NCI-H1930 (cell line): ENCODE measurements around the gene ZNF436.
A peak's percentile ranks its signal among the peaks of the same experiment; 100 is the strongest.

Experiments
- DNase-seq, 2 experiments: peaks; one replicate each; lab custom pipeline; 2025; lab: John Stamatoyannopoulos, UW

Gene ZNF436

DNA sequence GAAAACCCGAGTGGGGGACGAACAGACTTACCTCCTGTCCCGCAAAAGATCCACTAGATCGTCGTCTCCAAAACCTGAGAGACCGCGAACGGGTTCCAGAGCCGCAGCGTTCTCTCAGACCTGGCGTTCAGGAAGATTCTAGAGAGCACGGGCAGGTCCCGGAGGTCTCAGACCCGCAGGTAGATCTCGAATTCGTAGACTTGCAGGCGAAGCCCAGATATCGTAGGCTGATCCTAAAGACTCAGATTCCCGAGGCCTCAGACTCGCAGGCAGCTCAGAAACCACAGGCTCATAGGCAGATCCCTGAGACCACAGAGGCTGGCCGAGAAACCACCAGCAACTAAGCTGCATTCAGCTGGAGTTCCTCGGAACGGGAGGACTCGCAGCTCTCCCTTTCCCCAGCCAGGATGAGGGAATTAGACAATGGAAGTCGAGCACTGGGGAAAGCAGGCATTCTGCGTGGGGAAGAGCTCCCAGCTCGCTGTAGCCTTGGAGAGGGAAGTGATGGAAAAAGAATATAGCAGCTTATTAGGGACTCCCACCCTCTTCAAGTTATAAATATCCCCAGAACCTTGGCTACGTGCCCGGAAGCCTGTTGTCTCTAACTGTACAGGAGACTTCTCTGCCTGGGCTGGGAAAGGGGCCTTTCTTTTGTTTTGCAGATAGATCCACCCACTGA, at the start of gene ZNF436:
ZNF436 (minus strand) TSS at position 502 of the 679 bp plus-strand sequence. CDS start 1,831 bp downstream, outside the sequence.
- no peak for DNase-seq

DNA sequence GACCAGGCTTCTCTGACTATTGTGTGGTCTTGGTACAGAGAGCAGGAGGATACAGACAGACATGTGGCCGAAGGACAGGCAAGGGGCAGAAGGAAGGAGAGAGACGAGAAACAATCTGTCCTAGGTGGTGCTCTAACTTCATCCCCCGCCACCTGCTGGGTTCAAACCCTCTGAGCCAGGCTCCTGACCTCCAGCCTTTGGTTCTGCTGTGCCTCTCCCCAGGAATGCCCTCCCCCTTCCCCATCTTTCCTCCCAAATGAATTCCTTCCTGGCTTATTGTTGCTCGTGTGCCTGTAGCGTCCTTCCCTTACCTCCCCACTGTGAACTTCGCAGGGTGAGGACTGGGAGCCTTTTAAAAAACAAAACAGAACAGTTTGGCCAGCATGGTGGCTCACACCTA, 49.5 kb upstream of the ZNF436 start:
- DNase-seq: no peak

DNA sequence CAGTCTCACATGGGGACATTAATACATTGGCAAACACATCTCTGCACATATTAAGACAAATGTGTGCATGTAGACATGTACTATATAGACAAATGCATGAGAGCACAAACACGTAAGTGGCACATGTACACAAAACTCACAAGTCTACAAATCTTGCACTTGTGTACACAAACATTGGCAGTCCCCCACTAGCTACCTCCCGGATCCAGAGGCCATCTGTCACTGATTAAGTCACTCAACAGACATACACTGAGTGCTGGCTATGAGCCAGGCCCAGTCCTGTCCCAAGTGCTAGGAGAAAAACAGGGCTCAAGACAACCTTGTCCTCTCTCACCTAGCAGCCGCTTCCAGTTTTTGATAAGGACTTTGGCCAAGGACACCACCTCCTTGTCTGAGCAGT, 47.9 kb upstream of the ZNF436 start:
- DNase-seq: no peak

DNA sequence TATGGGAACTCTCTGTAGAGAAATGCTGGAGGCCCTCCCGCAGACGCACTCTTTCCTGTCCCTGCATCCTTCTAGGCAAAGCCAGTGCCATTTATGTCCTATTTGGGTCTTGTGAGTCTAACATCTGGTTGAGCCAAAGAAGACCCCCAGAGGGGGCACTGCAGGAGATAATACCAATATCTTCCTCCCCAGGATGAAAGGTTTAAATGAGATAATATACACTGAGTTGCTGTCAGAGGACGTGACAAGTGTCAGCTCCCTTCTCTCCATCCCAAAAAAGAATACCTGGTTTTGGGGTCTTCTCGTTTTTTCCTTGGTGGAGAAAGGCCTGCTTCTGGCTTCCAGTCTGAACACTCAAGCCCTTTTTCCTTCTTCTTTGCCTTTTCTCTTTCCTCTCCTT, 47.3 kb upstream of the ZNF436 start:
- DNase-seq: no peak

DNA sequence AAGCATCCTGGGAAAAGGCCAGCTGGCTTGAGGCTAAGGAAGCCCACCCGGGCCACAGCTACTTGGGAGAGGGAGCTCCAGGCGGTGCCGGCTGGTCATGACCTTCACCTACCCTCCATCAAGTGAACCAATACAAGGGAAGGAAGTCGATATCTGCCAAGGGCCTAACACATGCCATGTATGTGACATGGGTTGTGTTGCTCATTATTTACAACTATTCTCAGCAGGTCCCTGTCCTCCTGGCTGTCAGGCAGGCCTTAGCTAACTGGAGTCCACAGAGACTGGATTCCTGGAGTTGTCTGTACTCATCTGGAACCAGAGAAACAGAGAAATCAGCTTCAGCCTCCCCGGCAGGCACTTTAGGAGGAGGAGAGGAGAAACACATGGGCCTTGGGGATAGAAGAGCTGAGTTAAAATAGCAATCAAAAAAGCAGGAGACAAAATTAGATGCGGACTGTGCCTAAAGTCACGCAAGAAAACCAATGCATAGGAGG, 39.2 kb upstream of the ZNF436 start:
- DNase-seq: no peak

DNA sequence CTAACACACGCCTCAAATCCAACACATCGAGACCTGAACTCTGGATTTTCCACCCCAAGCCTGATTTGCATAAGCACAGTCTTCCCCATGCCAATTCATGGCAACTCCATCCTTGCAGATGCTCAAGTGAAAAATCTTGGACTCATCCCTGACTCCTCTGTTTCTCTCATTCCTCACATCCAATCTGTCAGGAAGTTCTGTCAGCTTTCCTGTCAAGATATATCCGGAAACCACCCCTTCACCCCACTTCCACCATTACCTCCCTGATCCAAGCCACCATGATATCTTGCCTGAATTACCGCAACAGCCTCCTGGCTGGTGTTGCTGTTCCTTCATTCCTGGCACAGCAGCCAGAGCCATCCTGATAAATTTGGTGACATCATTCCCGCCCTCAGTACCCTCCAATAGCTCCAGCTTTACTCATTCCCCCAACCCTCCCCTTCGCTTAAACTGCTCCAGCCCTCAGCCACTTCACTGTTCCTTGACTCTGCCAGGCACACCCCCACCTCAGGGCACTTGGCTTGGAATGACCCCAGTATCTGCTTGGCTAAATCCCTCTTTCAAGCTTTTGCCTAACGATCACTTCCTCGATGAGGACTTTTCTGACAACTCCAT, 37.5 kb upstream of the ZNF436 start:
- no peak for DNase-seq

DNA sequence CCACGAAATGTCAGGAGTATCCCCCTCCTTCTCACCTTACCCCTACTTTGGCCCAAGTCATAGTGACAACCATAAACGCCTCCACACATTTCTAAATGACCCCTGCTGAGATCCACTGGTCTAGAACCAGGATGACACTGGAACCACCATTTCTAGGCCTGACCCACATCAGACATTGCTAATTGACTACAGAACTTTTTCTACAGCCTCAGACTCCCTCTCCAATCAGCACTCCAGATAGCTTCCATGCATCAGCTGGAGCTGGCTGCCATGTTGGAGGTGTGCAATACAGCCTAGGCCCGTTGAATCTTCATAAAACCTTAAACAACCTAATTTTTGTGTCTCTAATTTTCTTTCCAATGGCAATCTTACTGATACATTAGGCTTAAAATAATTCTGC, 36.3 kb upstream of the ZNF436 start:
- no peak for DNase-seq

DNA sequence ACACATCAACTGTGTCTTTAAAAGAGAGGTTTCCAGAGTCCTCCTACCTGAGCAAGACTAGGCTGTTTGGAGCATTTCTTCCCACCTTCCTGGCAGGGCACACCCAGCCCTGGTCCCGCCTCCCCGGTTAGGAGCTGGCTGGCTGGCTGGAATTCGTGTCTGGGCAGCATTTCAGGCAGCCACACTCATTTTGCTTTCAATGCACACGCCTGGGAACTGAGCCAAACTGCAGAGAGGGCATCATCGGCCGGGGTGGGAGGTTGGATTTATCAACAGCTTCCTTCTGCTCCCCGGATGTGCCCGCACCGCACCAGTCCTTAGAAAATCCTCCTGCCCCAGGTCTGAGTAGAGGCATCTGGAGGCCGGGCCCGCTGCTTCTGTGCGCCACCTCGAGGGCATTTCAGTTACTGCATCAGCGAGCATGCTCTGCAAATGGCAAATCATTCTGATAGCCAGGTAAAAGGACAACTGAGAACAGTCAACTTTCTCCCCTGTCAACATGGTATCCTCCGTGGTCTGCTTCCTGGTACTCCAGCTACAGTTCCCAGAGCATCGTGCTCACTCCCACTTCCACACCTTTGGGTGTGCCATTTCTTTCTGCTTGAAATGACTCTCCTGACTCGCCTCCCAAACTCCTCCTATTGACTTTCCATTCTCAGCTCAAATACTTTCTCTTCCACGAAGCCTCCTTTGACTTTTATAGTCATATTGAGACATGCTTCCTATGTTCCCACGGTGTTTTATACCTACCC, 34.3 kb upstream of the ZNF436 start:
- peak; percentile 11 to 70 for DNase-seq

DNA sequence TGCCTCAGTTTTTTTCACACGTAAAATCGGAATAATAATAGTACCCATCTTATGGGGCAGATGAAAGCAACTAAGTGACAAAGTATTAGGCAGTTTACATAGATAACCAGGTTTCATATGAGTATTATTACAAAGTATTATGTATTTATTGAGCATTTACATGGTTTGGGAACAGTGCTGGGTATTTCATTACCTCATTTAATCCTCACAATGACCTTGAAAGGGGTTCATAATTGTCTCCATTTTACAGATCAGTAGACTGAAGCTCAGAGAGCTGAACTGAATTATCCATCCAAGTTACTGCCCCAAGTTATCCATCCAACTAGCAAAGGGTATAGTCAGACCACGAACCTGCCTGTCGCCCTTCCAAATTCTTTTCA, 33.7 kb upstream of the ZNF436 start:
- DNase-seq: no peak

DNA sequence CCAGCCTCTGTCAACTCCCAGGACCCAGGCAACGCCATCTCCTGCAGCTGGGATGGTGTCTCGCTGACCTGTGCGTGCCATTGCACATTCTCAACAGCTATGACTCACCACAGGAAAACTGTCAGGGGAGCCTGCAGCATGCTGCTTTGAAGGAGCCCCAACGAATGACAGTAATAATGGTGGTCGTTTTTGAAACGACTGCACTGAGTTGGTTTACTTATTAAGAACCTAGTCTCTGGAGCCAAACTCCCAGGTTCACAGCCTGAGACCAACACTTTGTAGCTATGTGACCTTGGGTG, 33.4 kb upstream of the ZNF436 start:
- DNase-seq: no peak

DNA sequence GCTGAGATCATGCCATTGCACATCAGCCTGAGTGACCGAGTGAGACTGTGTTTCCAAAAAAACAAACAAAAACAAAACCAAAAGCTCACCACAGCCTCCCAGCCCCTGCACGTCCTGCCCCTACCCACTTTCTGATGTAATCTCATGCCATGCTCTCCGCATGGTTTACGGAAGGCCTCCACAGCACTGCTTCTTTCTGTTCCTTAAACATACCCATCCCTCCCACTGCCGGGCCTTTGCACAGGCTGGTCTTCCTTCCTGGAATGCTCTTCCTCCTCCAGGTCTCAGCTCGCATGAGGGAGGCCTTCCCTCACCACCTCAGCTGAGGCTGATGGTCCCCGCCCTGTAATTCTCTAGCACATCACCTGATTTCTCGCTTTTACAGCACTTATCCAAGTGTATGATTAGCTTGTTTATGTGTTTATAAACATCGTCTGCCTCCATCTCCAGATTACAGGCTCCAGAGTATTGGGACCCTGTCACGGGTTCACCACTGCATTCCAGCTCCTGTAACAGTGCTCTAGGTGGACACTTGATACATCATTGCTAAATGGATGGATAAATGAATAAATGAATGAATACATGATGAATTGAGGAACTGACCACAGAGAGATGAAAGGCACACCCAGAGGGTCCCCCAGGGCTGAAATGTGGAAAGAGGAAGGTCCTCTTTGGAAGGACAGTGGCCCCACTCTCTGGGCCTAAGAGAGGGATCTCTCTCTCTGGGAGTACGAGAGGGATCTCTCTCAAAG, 32.8 kb upstream of the ZNF436 start:
- DNase-seq: no peak

DNA sequence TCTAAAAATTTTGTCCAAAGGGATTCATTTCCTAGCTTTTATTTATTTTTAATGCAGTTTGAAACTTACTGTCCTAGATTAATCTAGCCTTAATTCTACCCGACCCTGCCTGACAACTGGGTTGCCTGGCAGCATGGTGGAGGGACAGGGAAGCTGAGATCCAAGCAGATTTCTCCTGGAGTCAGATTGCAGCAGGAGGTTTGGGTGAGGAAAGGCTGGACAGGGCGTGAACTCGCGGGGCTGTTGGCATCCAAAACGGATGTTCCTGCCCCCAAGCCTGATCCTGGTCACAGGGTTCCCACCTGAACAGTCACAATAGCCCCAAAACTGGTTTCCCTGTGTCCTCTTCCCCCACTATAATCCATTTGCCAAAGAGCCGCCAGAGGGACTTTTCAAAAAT, 31.7 kb upstream of the ZNF436 start:
- DNase-seq: no peak

DNA sequence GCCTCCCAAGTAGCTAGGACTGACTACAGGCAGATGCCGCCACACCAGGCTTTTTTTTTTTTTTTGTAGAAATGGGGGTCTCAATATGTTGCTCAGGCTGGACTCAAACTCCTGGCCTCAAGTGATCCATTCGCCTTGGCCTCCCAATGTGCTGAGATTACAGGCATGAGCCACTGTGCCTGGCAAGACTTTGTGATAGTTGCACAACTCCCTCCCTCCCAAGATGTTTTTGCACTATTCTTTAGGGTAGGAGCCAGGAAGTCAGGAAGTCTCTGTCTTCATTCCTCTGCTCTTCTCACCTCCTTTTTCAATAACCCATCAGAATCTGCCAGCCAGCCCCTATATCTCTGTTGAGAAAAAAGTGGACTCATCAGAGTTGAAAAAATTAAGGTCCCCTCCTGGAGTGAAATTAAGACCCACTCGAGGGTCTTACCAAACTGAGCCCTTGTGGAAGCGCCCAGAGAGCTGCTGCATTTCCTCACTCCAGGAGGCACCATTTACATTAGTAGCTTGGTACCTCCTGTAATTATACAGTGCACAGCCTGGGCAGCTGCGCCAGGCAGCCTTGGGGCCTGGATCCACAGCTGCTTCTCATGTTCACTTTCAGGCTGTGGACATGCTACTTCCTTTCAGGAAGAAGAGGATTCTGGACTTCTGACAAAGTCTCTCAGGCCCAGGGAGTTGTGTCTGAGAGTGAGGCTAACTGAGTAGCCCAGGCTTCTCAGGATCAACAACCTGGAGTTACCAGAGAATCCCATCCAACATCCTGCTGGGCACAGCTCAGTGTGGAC, 30.9 kb upstream of the ZNF436 start:
- DNase-seq: no peak

DNA sequence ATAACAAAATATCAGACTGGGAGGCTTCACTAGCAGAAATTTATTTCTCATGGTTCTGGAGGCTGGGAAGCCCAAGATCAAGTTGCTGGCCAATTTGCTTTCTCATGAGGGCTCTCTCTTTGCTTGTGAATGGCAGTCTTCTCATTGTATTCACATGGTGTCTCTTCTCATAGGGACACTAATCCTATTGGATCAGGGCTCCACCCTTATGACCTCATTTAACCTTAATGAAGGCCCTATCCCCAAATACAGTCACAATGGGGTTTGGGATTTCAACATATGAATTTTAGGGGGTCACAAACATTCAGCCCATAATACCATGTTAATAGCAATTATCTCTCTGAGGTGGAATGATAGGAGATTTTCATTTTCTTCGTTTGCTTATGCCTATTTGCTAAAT, 29.6 kb upstream of the ZNF436 start:
- DNase-seq: no peak

DNA sequence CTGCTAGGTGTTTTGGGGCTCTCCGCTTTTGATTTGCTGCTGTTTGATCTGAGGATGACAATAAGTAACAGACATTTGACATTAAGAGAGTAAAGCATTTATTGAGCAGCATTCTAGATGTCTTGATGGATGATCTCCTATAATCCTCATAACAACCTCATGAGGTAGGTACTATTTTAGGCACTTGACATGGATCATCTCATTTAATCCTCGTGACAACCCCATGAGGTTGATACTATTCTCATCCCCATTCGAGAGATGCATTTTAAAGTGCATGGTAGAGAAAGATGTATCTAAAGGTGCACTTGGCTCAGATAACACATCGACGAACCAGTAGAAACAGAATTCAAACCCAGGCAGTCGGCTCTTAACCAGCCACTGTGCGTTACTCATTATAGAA, 28.3 kb upstream of the ZNF436 start:
- DNase-seq: no peak

DNA sequence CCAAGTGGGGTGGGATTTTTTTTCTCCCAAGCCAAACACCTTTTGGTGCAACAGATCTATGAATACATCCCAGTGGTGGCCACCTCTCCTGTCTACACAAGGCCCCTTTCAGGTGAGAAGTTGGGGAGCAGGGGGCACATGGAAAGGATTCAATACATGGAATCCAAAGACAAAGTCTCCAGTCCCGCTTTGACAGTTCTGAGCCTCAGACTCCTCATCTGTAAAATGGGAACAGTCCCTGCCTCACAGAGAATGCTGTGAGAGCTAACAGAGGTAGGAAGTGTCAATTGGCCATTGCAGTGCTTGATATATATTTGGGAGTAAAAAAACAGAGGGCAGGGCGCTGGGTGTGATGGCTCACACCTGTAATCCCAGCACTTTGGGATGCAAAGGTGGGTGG, 26.7 kb upstream of the ZNF436 start:
- DNase-seq: no peak

DNA sequence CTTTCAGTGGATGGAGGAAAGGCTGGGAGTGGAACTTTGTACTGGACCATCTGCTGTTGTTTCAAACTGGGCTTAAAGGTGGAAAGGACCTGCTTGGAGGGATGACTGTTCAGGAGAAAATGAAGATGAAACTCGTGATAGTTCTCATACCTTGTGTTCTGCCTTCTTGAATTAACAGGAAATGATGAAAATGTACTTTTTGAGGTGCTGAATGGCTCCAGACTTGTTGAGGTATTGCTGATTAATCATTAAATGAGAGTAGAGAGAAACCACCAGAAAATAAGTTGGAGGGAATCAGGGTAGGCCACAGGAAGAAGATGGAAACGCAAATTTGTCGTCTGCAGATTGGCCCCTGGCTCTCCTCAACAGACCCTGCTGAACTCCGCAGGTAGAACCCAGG, 26.2 kb upstream of the ZNF436 start:
- no peak for DNase-seq

DNA sequence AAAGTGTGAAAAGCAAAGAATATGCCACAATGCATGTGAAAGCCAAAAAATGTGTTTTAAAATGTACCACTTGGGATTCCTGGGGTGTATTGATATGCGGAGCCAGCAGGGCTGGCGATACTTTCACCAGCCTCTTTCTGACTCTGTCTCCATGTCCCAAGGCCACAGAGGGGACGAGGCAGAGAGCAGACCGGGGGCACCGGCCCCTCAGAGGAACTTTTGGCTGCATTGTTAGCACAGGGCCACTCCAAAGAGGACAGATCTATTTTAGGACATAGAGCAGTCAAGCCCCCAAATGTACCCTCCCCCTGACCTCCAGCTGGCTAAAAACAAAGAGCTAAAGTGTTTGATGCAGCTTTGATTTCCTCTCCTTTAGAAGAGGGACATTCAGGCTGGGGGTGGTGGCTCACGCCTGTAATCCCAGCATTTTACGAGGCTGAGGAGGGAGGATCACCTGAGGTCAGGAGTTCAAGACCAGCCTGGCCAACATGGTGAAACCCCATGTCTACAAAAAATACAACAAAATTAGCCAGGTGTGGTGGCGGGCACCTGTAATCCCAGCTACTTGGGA, 25.6 kb upstream of the ZNF436 start:
- DNase-seq: no peak

DNA sequence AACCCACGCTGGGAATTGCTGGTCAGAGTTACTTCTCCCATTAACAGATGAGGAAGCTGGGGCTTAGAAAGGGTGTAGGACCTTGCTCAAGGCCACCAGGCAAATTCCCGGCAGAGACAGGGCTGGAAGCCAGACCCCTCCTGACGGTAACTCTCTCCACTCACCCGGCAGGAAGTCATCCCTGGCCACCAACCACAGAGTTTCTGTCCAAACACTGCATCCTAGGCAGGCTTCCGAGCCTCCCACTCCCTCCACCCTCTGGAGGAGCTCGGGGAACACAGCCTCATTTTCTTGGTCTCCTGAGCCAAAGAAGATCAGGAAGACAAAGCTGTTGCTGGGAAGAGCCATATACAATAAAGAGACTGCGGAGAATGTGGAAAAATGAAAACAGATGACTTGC, 25.0 kb upstream of the ZNF436 start:
- no peak for DNase-seq

DNA sequence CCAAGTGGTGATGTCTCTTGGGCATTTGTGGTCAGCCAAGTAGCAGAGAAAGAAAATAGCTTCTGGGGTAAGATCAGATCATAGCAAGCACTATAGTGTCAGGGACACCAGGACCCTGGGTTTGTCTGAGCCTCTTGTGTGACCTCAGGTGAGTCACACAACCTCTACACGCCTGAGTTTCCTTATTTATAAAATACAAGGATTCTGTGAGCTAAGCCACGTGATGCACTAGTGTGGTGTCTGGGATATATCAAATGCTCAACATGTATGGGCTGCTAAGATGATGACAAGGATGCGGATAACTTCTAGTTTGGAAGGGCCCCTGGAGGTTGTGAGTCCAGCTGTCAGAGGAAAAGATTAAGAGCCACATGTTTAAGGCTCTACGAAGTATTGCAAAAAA, 24.5 kb upstream of the ZNF436 start:
- DNase-seq: no peak

DNA sequence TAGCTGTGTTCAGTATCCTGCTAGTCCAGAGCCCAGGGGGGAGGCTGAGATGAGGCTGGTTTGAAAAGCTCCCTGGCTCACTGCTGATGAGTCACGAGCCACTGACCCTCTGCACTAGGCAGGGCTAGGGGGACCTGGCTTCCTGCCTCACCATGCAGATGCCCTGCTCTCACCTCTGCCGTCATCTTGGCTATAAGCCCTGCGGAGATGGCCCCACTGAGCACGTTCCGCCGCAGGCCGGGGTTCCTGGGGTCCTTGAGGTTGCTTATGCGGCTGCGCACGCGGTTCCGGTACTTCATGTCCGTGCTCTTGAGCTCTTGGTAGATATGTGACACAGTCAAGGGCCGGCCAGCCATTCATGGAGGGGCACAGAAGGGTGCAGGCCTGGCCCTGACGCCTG, 24.1 kb upstream of the ZNF436 start:
- DNase-seq: no peak
